Hepatocyte (in vitro differentiated cells): ENCODE data around the gene DNAH12. TPM values are rescaled to one million over a fixed set of nuclear protein-coding genes. Genes with fewer than 3 reads are reported as not detected.

Experiments
- DNase-seq: peaks from one replicate; pipeline ENCODE4 v3.0.0-alpha.2; 2016; ENCODE audit warnings: low spot score
- H2AFZ ChIP-seq: fragments of 200-600 bp; sonication (generic); 2 replicates; pipeline ENCODE4 v1.6.0; 2016; ENCODE audit warnings: antibody characterized with exemption, mild to moderate bottlenecking
- H3K27ac ChIP-seq: fragments of 200-600 bp; sonication (generic); 2 replicates; pipeline ENCODE4 v1.5.1; 2016; ENCODE audit warnings: mild to moderate bottlenecking
- H3K27me3 ChIP-seq: fragments of 200-600 bp; sonication (generic); 2 replicates; pipeline ENCODE4 v1.6.1; 2016
- H3K36me3 ChIP-seq: fragments of 200-600 bp; sonication (generic); replicated peaks from 2 replicates; pipeline ENCODE4 v1.5.1; 2016; ENCODE audit warnings: low read depth; ENCODE audit not compliant: insufficient read depth
- H3K4me1 ChIP-seq: fragments of 200-600 bp; sonication (generic); 2 replicates; pipeline ENCODE4 v1.5.1; 2016; ENCODE audit warnings: mild to moderate bottlenecking, moderate library complexity; ENCODE audit not compliant: insufficient read depth
- H3K4me2 ChIP-seq: fragments of 200-600 bp; sonication (generic); 2 replicates; pipeline ENCODE4 v1.6.0; 2016
- H3K4me3 ChIP-seq: fragments of 200-600 bp; sonication (generic); 2 replicates; pipeline ENCODE4 v1.5.1; 2016; ENCODE audit warnings: mild to moderate bottlenecking
- H3K79me2 ChIP-seq: fragments of 200-600 bp; sonication (generic); 2 replicates; pipeline ENCODE4 v1.6.0; 2017; ENCODE audit warnings: mild to moderate bottlenecking
- H3K9me2 ChIP-seq: fragments of 200-600 bp; sonication (generic); replicated peaks from 2 replicates; pipeline ENCODE4 v1.6.0; 2017; ENCODE audit warnings: mild to moderate bottlenecking; ENCODE audit not compliant: insufficient read depth
- H3K9me3 ChIP-seq: fragments of 200-600 bp; sonication (generic); 2 replicates; pipeline ENCODE4 v1.5.1; 2016; ENCODE audit warnings: low read depth, mild to moderate bottlenecking
- H4K20me1 ChIP-seq: fragments of 200-600 bp; sonication (generic); 2 replicates; pipeline ENCODE4 v1.6.0; 2016; ENCODE audit warnings: mild to moderate bottlenecking; ENCODE audit not compliant: insufficient read depth, poor library complexity, severe bottlenecking
- EZH2 ChIP-seq: fragments of 200-600 bp; sonication (generic); IDR thresholded peaks from 2 replicates; pipeline ENCODE4 v1.6.1; 2016; ENCODE audit warnings: antibody characterized with exemption, mild to moderate bottlenecking, borderline replicate concordance
- EZH2phosphoT487 ChIP-seq: fragments of 200-600 bp; sonication (generic); IDR thresholded peaks from one replicate; pipeline ENCODE4 v1.6.1; 2018; ENCODE audit warnings: antibody characterized with exemption, mild to moderate bottlenecking, low read depth, moderate library complexity; ENCODE audit not compliant: unreplicated experiment, severe bottlenecking
- WGBS: methylation state at CpG from one replicate; pipeline ENCODE4 v1.1.6; 2016; ENCODE audit warnings: low lambda C conversion rate; ENCODE audit errors: missing lambda C conversion rate; 5-methylcytosine and 5-hydroxymethylcytosine counted together
- polyA plus RNA-seq: library from polyadenylated mRNA; unstranded; fragments of >200 nt; fragmentation: Nextera tagmentation; extraction: Ambion mirVana; gene quantifications from 2 replicates; pipeline ENCODE4 v1.2.1, GENCODE V29; 2016
- total RNA-seq: library from RNA; depleted of rRNA; stranded (reverse); fragments of >200 nt; gene quantifications from 2 replicates; pipeline ENCODE4 v1.2.3, GENCODE V29; 2014
- TF ChIP-seq, protein P1 (sequence below): fragments of 200-600 bp; sonication (generic); IDR thresholded peaks from 2 replicates; pipeline ENCODE4 v1.5.1; 2016; ENCODE audit warnings: antibody characterized with exemption, mild to moderate bottlenecking; ENCODE audit not compliant: poor library complexity

The DNAH12 gene
- total and polyA plus RNA-seq, 2 experiments from 2014 or later: 0.06 to 1.5 TPM

DNA sequence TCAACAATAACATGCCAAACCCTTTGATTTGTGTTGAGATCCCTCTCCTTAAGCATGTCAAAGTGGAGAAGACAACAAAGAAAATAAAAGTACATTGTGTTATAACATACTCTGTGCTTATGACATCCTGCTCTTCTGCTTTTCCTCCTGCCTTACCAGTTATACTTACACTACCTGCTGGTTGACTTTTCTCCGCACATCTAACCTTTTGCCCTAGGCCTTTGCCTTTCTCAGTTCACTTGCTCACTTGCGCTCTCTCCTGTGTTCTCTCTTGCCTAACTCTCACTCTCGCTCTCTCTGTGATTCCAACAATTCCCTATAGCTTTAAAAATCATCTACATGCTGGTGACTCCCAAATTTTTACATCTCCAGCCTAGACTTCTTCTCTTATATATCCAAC lies 5.7 kb downstream of the DNAH12 start:
- Histone ChIP-seq H3K79me2 (no peaks in the 10 kb centered on the region), H3K36me3 (no peaks in the 10 kb centered on the region), H3K4me2 (no peak overlapping the region), H3K4me1 (no peaks in the 10 kb centered on the region), H3K9me2 (no peaks in the 10 kb centered on the region), H3K9me3 (no peaks in the 10 kb centered on the region), H3K27me3 (no peaks in the 10 kb centered on the region), H2AFZ (no peak overlapping the region), H3K4me3 (no peak overlapping the region), H3K27ac (no peak overlapping the region), H4K20me1 (no peaks in the 10 kb centered on the region)
- 82% methylated on average over 3 of the region's 3 CpGs for WGBS
- DNase-seq: no peak
- TF ChIP-seq EZH2phosphoT487 (no peak), EZH2 (no peak)
- TF ChIP-seq, protein P1, sequence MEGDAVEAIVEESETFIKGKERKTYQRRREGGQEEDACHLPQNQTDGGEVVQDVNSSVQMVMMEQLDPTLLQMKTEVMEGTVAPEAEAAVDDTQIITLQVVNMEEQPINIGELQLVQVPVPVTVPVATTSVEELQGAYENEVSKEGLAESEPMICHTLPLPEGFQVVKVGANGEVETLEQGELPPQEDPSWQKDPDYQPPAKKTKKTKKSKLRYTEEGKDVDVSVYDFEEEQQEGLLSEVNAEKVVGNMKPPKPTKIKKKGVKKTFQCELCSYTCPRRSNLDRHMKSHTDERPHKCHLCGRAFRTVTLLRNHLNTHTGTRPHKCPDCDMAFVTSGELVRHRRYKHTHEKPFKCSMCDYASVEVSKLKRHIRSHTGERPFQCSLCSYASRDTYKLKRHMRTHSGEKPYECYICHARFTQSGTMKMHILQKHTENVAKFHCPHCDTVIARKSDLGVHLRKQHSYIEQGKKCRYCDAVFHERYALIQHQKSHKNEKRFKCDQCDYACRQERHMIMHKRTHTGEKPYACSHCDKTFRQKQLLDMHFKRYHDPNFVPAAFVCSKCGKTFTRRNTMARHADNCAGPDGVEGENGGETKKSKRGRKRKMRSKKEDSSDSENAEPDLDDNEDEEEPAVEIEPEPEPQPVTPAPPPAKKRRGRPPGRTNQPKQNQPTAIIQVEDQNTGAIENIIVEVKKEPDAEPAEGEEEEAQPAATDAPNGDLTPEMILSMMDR: no peak

DNA sequence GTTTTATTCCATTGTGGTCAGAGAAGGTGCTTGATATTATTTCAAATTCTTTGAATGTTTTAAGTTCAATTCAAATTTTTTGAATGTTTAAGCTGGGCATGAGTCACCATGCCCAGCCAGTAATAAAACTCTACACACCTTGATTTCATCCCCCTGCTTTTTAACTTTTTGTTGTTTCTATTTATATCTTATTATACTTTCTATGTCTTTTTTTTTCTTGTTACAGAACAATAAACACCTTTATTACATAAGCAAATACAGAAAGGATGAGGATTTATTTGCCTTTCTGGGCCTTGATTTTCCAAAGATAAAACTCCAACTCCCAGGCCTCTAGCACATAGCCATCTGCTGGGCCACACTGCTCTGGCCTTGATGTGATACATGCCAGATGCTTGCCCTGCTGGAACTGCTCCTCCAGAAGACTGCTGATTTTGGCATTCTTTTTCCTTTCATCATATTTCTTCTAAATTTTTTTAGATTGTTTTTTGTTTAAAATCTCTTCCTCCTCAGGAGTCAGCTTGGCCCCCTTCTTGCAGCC lies 14.0 kb downstream of the DNAH12 start:
- Histone ChIP-seq H3K27ac (no peak overlapping the region), H3K27me3 (no peaks in the 10 kb centered on the region), H4K20me1 (no peaks in the 10 kb centered on the region), H3K9me3 (no peaks in the 10 kb centered on the region), H3K36me3 (no peaks in the 10 kb centered on the region), H3K4me3 (no peak overlapping the region), H3K9me2 (no peaks in the 10 kb centered on the region), H2AFZ (no peak overlapping the region), H3K4me1 (no peaks in the 10 kb centered on the region), H3K79me2 (no peaks in the 10 kb centered on the region), H3K4me2 (no peak overlapping the region)
- no peak for DNase-seq
- TF ChIP-seq, protein P1: no peak
- no peak for TF ChIP-seq EZH2phosphoT487
- TF ChIP-seq EZH2: no peak

DNA sequence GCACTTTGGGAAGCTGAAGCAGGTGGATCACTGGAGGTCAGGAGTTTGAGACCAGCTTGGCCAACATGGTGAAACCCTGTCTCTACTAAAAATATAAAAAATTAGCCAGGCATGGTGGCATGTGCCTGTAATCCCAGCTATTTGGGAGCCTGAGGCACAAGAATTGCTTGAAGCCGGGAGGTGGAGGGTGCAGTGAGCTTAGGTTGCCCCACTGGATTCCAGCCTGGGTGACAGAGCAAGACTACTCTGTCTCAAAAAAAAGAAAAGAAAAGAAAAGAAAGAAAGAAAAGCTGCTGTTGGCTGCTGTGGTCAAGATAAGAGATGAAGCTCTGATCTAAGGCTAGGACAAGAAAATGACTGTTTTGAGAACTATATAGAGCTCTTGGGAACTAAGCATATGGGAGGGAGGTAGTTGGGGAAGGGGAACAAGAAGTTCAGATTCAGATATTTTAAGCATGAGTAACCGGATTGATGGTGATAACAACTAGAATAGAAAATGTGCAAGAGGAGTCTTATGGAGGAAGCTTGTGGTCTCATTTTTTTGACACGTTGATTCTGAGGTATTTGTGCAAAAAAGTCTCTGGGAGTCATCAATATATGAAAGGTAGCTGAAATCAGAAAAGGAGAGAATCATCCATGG lies 25.7 kb downstream of the DNAH12 start:
- Histone ChIP-seq H3K79me2 (no peaks in the 10 kb centered on the region), H4K20me1 (no peaks in the 10 kb centered on the region), H3K9me2 (no peaks in the 10 kb centered on the region), H3K27me3 (no peaks in the 10 kb centered on the region), H3K4me1 (no peaks in the 10 kb centered on the region), H3K9me3 (no peaks in the 10 kb centered on the region), H2AFZ (no peak overlapping the region), H3K4me2 (no peak overlapping the region), H3K36me3 (no peaks in the 10 kb centered on the region), H3K27ac (no peak overlapping the region), H3K4me3 (no peak overlapping the region)
- WGBS: 72% methylated on average over 3 of the region's 3 CpGs
- TF ChIP-seq EZH2phosphoT487: no peak
- no peak for TF ChIP-seq EZH2
- TF ChIP-seq, protein P1: no peak
- DNase-seq: no peak

DNA sequence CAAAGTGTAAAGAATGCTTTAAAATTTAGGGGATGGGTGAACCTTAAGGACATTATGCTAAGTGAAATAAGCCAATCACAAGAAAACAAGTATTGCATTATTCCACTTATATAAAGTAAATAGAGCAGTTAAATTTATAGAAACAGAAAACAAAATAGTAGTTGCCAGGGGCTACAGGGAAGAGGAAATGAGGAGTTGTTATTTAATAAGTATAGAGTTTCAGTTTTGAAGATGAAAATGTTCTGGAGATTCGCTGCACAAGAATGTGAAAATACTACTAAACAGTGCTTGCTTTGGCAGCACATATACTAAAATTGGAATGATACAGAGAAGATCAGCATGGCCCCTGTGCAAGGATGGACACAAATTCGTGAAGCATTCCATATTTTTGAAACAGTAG lies 32.0 kb downstream of the DNAH12 start:
- TF ChIP-seq, protein P1: no peak
- no peak for TF ChIP-seq EZH2
- TF ChIP-seq EZH2phosphoT487: no peak
- no peak overlapping the region for H3K4me3 ChIP-seq
- 73% methylated on average over 2 of the region's 2 CpGs for WGBS
- no peaks in the 10 kb centered on the region for H3K9me3 ChIP-seq
- no peaks in the 10 kb centered on the region for H3K36me3 ChIP-seq
- H3K27me3 ChIP-seq: no peaks in the 10 kb centered on the region
- H3K27ac ChIP-seq: no peak overlapping the region
- DNase-seq: no peak
- no peaks in the 10 kb centered on the region for H4K20me1 ChIP-seq
- H3K79me2 ChIP-seq: no peaks in the 10 kb centered on the region
- H3K9me2 ChIP-seq: no peaks in the 10 kb centered on the region
- no peak overlapping the region for H2AFZ ChIP-seq
- no peaks in the 10 kb centered on the region for H3K4me1 ChIP-seq
- no peak overlapping the region for H3K4me2 ChIP-seq
